OCI-LY3 (cell line): Measurements from ENCODE around the gene SHROOM3.

ENCODE experiments used
- EZH2phosphoT487 ChIP-seq: fragments of 200-600 bp; shearing (Covaris generic); IDR thresholded peaks from 2 replicates; pipeline ENCODE4 v1.6.1; 2018; ENCODE audit warnings: antibody characterized with exemption, mixed run types, low read depth
- TF ChIP-seq, protein P1 (sequence below): fragments of 200-600, 300-600 bp; sonication (generic); IDR thresholded peaks from 2 replicates; pipeline ENCODE4 v1.5.1; 2014; ENCODE audit warnings: antibody characterized with exemption, low read length, low read depth

DNA sequence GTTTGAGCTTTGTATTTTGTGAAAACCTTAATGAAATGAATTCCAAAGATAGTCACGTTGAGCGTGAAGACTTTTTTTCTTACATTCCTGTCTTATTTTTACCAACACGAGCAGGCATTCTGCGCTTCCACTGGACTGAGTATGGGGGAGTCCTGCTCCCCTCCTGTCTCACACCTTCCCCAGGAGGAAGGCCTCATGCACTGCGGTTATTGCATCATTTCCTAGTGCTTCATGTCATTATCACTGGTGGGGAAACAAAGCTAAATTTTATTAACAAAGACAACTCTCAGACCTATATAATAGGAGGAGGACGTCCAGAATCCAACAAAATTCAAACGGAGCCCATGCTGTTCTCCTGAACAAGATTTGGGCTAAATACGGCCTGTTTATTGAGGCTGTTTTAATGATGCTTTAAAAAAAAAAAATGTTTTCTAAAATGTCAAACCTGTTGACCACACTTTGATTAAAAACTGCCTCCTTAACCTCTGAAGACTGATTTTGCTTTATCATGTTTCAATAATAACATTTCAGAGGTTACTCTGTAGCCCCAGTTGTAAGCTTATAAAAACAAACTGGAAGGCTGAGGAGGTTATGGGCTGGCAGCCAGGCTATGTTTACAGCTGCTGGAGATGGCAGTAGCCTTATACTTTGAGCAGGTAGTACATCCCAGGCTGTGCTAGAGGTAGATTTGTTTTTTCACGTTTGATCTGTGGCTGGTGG lies 344.9 kb downstream of the SHROOM3 start:
- TF ChIP-seq, protein P1, sequence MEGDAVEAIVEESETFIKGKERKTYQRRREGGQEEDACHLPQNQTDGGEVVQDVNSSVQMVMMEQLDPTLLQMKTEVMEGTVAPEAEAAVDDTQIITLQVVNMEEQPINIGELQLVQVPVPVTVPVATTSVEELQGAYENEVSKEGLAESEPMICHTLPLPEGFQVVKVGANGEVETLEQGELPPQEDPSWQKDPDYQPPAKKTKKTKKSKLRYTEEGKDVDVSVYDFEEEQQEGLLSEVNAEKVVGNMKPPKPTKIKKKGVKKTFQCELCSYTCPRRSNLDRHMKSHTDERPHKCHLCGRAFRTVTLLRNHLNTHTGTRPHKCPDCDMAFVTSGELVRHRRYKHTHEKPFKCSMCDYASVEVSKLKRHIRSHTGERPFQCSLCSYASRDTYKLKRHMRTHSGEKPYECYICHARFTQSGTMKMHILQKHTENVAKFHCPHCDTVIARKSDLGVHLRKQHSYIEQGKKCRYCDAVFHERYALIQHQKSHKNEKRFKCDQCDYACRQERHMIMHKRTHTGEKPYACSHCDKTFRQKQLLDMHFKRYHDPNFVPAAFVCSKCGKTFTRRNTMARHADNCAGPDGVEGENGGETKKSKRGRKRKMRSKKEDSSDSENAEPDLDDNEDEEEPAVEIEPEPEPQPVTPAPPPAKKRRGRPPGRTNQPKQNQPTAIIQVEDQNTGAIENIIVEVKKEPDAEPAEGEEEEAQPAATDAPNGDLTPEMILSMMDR, result no peak
- TF ChIP-seq EZH2phosphoT487, result no peak
